HEK293T (cell line): ENCODE measurements around the gene PCGF3.

Source experiments
- ARNT ChIP-seq: fragments of 450-650 bp; IDR thresholded peaks from 2 replicates; pipeline ENCODE4 v1.6.1; 2017; ENCODE audit warnings: mild to moderate bottlenecking
- BHLHE40 ChIP-seq: fragments of 450-650 bp; IDR thresholded peaks from 2 replicates; pipeline ENCODE4 v1.6.1; 2016; ENCODE audit warnings: mild to moderate bottlenecking, moderate library complexity, borderline replicate concordance
- CTBP1 ChIP-seq: fragments of 450-650 bp; IDR thresholded peaks from 2 replicates; pipeline ENCODE4 v1.6.1; 2016; ENCODE audit warnings: borderline replicate concordance
- FOXK2 ChIP-seq: fragments of 450-650 bp; IDR thresholded peaks from 2 replicates; pipeline ENCODE4 v1.6.1; 2016; ENCODE audit warnings: mild to moderate bottlenecking
- FOXM1 ChIP-seq: fragments of 450-650 bp; IDR thresholded peaks from 2 replicates; pipeline ENCODE4 v1.6.1; 2017; ENCODE audit warnings: mild to moderate bottlenecking, borderline replicate concordance
- PKNOX1 ChIP-seq: fragments of 450-650 bp; IDR thresholded peaks from 2 replicates; pipeline ENCODE4 v1.6.1; 2016
- SP1 ChIP-seq: fragments of 450-650 bp; IDR thresholded peaks from 2 replicates; pipeline ENCODE4 v1.6.1; 2017
- TARDBP ChIP-seq: fragments of 450-650 bp; IDR thresholded peaks from 2 replicates; pipeline ENCODE4 v1.6.1; 2016
- ZNF384 ChIP-seq: fragments of 450-650 bp; IDR thresholded peaks from 2 replicates; pipeline ENCODE4 v1.6.1; 2016

- TF ChIP-seq BHLHE40 (no peak), FOXK2 (no peak), ARNT (no peak), ZNF384 (no peak), PKNOX1 (no peak), SP1 (no peak), FOXM1 (no peak), TARDBP (no peak), CTBP1 (no peak)
These were observed 24.5 kb upstream of the PCGF3 start for GRCh38 chr4:680928-681645.
